WERI-Rb-1 (cell line): ENCODE measurements around the gene ING3.

Experiments used
- DNase-seq: peaks from one replicate; pipeline ENCODE4 v3.0.0-alpha.2; 2020
- H3K27ac ChIP-seq: fragments of 250-450 bp; sonication (Bioruptor Pico); 2 replicates; pipeline ENCODE4 v1.5.1; 2020; ENCODE audit warnings: mild to moderate bottlenecking, moderate library complexity
- H3K27me3 ChIP-seq: fragments of 250-450 bp; sonication (Bioruptor Pico); 2 replicates; pipeline ENCODE4 v1.5.1; 2021; ENCODE audit warnings: mild to moderate bottlenecking, low read depth, moderate library complexity; ENCODE audit not compliant: insufficient read depth, severe bottlenecking
- H3K36me3 ChIP-seq: fragments of 250-450 bp; sonication (Bioruptor Pico); 2 replicates; pipeline ENCODE4 v1.5.1; 2020; ENCODE audit warnings: mild to moderate bottlenecking, moderate library complexity
- H3K4me3 ChIP-seq: 2 replicates; pipeline ENCODE4 v1.5.1; 2011; ENCODE audit warnings: low read depth, mild to moderate bottlenecking, control low read depth, low read length
- H3K9me3 ChIP-seq: fragments of 250-450 bp; sonication (Bioruptor Pico); 2 replicates; pipeline ENCODE4 v1.5.1; 2021; ENCODE audit warnings: mild to moderate bottlenecking, moderate library complexity; ENCODE audit not compliant: severe bottlenecking
- CTCF ChIP-seq: IDR thresholded peaks from 2 replicates; pipeline ENCODE4 v1.5.1; 2011; ENCODE audit warnings: low read depth, mild to moderate bottlenecking, control low read depth, inconsistent platforms, low read length

The ING3 gene

DNA sequence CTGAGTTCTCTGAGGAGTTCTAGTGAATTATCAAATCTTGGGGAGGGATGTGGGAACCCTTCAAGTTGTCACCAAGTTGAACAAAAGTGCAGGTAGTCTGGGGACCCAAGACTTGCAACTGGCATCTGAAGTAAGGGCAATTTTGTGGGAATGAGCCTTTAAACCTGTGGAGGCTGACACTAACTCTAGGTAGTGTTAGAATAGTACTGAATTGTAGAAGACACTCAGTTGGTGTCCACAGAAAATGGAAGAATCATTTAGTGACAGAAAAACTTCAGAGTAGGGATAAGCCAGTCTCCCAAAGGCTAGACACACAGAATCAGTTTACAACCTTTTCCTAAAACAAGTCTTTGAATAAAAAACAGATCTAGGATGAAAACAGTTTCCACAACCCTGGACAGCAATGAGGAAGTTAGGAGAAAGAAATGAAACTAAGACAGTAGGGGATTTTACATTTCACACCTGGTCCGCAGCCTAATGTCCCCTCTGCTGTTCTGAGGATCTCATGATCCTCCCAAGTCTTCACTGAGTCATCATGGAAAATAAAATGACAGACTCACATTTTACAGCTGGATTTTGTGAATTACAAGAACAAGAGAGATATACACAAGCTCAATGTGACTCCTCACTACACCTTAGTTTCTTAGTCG lies 23.0 kb upstream of the ING3 start:
- H3K27ac ChIP-seq: no peak overlapping the region
- H3K9me3 ChIP-seq: no peaks in the 10 kb centered on the region
- no peak overlapping the region for H3K4me3 ChIP-seq
- DNase-seq: no peak
- TF ChIP-seq CTCF: no peak
- H3K36me3 ChIP-seq: no peaks in the 10 kb centered on the region
- no peaks in the 10 kb centered on the region for H3K27me3 ChIP-seq

- Histone ChIP-seq H3K27me3 (no peaks in the 10 kb centered on the region), H3K4me3 (no peak overlapping the region), H3K9me3 (no peaks in the 10 kb centered on the region), H3K27ac (no peak overlapping the region), H3K36me3 (no peaks in the 10 kb centered on the region)
- no peak for DNase-seq
- no peak for TF ChIP-seq CTCF
Observed at GRCh38 chr7:120931243-120931642, 19.3 kb upstream of the ING3 start.

GRCh38 chr7:120933475-120933874 lies 17.1 kb upstream of the ING3 start:
- no peaks in the 10 kb centered on the region for H3K36me3 ChIP-seq
- TF ChIP-seq CTCF: no peak
- no peak overlapping the region for H3K27ac ChIP-seq
- H3K27me3 ChIP-seq: no peaks in the 10 kb centered on the region
- DNase-seq: no peak
- no peaks in the 10 kb centered on the region for H3K9me3 ChIP-seq
- H3K4me3 ChIP-seq: no peak overlapping the region

- Histone ChIP-seq H3K36me3 (no peaks in the 10 kb centered on the region), H3K4me3 (no peak overlapping the region), H3K9me3 (no peaks in the 10 kb centered on the region), H3K27ac (no peak overlapping the region), H3K27me3 (no peaks in the 10 kb centered on the region)
- DNase-seq: no peak
- TF ChIP-seq CTCF: no peak
Observed at GRCh38 chr7:120939345-120939744, 11.2 kb upstream of the ING3 start.

GRCh38 chr7:120941064-120941463 lies 9.5 kb upstream of the ING3 start:
- no peaks in the 10 kb centered on the region for H3K9me3 ChIP-seq
- H3K4me3 ChIP-seq: no peak overlapping the region
- no peak overlapping the region for H3K27ac ChIP-seq
- H3K36me3 ChIP-seq: no peaks in the 10 kb centered on the region
- H3K27me3 ChIP-seq: no peaks in the 10 kb centered on the region
- DNase-seq: no peak
- TF ChIP-seq CTCF: no peak

DNA sequence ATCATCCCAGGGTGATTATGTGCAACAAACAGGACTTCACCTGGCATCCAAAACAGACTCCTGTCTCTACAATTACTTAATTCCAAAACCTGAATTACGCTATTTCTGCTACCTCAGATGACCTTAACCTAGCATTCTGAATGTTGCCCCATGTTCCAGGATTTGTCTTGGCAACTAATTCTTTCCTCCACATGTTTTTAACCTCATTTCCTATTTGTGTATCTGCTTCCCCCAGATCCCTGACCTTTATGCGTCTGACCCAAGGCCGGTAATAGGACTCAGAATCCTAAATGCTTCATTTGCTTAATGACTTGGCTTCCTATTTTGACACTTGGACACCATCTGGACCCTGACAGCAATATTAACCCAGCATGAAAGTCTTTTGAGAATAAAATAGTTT lies 8.7 kb upstream of the ING3 start:
- no peak for DNase-seq

More for the DNA sequence above, 8.7 kb upstream of the ING3 start:
- Histone ChIP-seq H3K27me3 (no peaks in the 10 kb centered on the region), H3K27ac (no peak overlapping the region), H3K36me3 (no peaks in the 10 kb centered on the region), H3K4me3 (no peak overlapping the region), H3K9me3 (no peaks in the 10 kb centered on the region)
- TF ChIP-seq CTCF: no peak
